K562 (cell line): ENCODE results near the gene MARS1. TPM values are rescaled to one million over a fixed set of nuclear protein-coding genes. Genes with fewer than 3 reads are reported as not detected.
A peak's percentile ranks its signal among the peaks of the same experiment; 100 is the strongest.

Experiments
- BRD4 ChIP-seq: fragments of 200-600 bp; sonication (generic); IDR thresholded peaks from 2 replicates; pipeline ENCODE4 v1.6.1; 2017; ENCODE audit warnings: inconsistent platforms
- CREM ChIP-seq: IDR thresholded peaks from 2 replicates; pipeline ENCODE4 v1.6.1; 2014; ENCODE audit warnings: antibody characterized with exemption, low read depth
- CXXC5 ChIP-seq: fragments of 250-450 bp; sonication (Bioruptor Pico); IDR thresholded peaks from 2 replicates; pipeline ENCODE4 v1.8.0; 2022; ENCODE audit warnings: inconsistent platforms, mild to moderate bottlenecking, moderate library complexity
- EP300 ChIP-seq: IDR thresholded peaks from 2 replicates; pipeline ENCODE4 v1.6.1; 2012; ENCODE audit warnings: low read length, improper control_type of control experiment
- ESRRB ChIP-seq: fragments of 250-450 bp; sonication (Bioruptor Pico); IDR thresholded peaks from 2 replicates; pipeline ENCODE4 v1.5.0; 2020; ENCODE audit warnings: mild to moderate bottlenecking, moderate library complexity, borderline replicate concordance
- EZH2 ChIP-seq: IDR thresholded peaks from 2 replicates; pipeline ENCODE4 v1.6.1; 2012; ENCODE audit warnings: low read depth, mild to moderate bottlenecking, inconsistent platforms, low read length, borderline replicate concordance
- HLTF ChIP-seq: fragments of 450-650 bp; IDR thresholded peaks from 2 replicates; pipeline ENCODE4 v1.6.1; 2016
- JUNB ChIP-seq: fragments of 450-650 bp; formaldehyde crosslinking; conservative IDR thresholded peaks from 2 replicates; pipeline ENCODE4 v1.4.0; 2020; ENCODE audit warnings: mild to moderate bottlenecking
- KLF1 ChIP-seq: fragments of 450-650 bp; IDR thresholded peaks from 2 replicates; pipeline ENCODE4 v1.6.1; 2016; ENCODE audit warnings: missing genetic modification characterization, missing compliant biosample characterization
- LEF1 ChIP-seq: fragments of 450-650 bp; IDR thresholded peaks from 2 replicates; pipeline ENCODE4 v1.6.1; 2016; ENCODE audit warnings: mild to moderate bottlenecking
- MTA2 ChIP-seq: fragments of 450-650 bp; IDR thresholded peaks from 2 replicates; pipeline ENCODE4 v1.6.1; 2016; ENCODE audit warnings: low read depth
- NFRKB ChIP-seq: fragments of 450-650 bp; IDR thresholded peaks from 2 replicates; pipeline ENCODE4 v1.6.1; 2016; ENCODE audit warnings: low read depth
- POU5F1 ChIP-seq: fragments of 150-350 bp; IDR thresholded peaks from 2 replicates; pipeline ENCODE4 v1.6.1; 2014; ENCODE audit warnings: borderline replicate concordance, low read length, low read depth, mild to moderate bottlenecking; ENCODE audit not compliant: partially characterized antibody
- RAD51 ChIP-seq: fragments of 450-650 bp; IDR thresholded peaks from 2 replicates; pipeline ENCODE4 v1.7.1; 2016; ENCODE audit warnings: low read depth, mild to moderate bottlenecking, borderline replicate concordance
- SMARCE1 ChIP-seq: fragments of 450-650 bp; IDR thresholded peaks from 2 replicates; pipeline ENCODE4 v1.7.1; 2016; ENCODE audit warnings: mild to moderate bottlenecking
- TEAD4 ChIP-seq, 2 experiments: sonication (generic) in 1 of 2; formaldehyde crosslinking in 1 of 2; IDR thresholded peaks; 2 replicates each; pipeline versions ENCODE4 v1.6.1 to v1.8.0; 2012 to 2022; ENCODE audit warnings: borderline replicate concordance in 1 of 2, inconsistent platforms in 1 of 2, low read length in 1 of 2, mild to moderate bottlenecking in 1 of 2, missing genetic modification reagents in 1 of 2
- TGIF2 ChIP-seq: sonication (generic); formaldehyde crosslinking; IDR thresholded peaks from 2 replicates; pipeline ENCODE4 v1.8.1; 2022; ENCODE audit warnings: mild to moderate bottlenecking, missing genetic modification reagents, moderate library complexity
- WHSC1 ChIP-seq: IDR thresholded peaks from one replicate; pipeline ENCODE4 v1.6.1; 2012; ENCODE audit warnings: low read length, control low read depth, inconsistent platforms
- ZBTB7A ChIP-seq: IDR thresholded peaks from 2 replicates; pipeline ENCODE4 v1.6.1; 2011; ENCODE audit warnings: low read depth, mild to moderate bottlenecking, low read length, moderate library complexity, borderline replicate concordance; ENCODE audit not compliant: control insufficient read depth
- ZNF212 ChIP-seq: fragments of 450-650 bp; formaldehyde crosslinking; IDR thresholded peaks from 2 replicates; pipeline ENCODE4 v1.4.0; 2020; ENCODE audit warnings: mild to moderate bottlenecking
- polyA plus RNA-seq, 8 experiments: library from polyadenylated mRNA; depleted of rRNA in 4 of 8; stranded (reverse) in 5 of 8; unstranded in 3 of 8; fragments of >200 nt; fragmentation: Nextera tagmentation in 2 of 8; fragmentation: Illumina TruSeq in 1 of 8; extraction: Ambion mirVana in 2 of 8; extraction: Trizol in 1 of 8; gene quantifications; 2 replicates each; pipeline versions ENCODE4 v1.2.1 to v1.2.3, GENCODE V29; 2011 to 2014; ENCODE audit warnings: inconsistent platforms in 1 of 8, missing spikeins in 1 of 8
- total RNA-seq, 7 experiments: library from RNA; depleted of rRNA in 6 of 7; stranded (reverse); fragments of >200 nt in 6 of 7; fragmentation: Illumina TruSeq in 2 of 7; extraction: Trizol in 2 of 7; gene quantifications; 2 replicates each; pipeline versions ENCODE4 v1.2.1 to v1.2.3, GENCODE V29; 2011 to 2021; ENCODE audit warnings: low replicate concordance in 1 of 7
- TF ChIP-seq, protein P1 (sequence below): fragments of 200-800 bp; sonication (Bioruptor generic); IDR thresholded peaks from 2 replicates; pipeline ENCODE4 v1.6.1; 2017; ENCODE audit warnings: missing genetic modification characterization, missing compliant biosample characterization
- TF ChIP-seq, protein P2 (sequence below): sonication (generic); formaldehyde crosslinking; IDR thresholded peaks from 2 replicates; pipeline ENCODE4 v1.8.0; 2022; ENCODE audit warnings: mild to moderate bottlenecking, missing genetic modification reagents, borderline replicate concordance
- TF ChIP-seq, protein P3 (sequence below): fragments of 450-650 bp; IDR thresholded peaks from 2 replicates; pipeline ENCODE4 v1.6.1; 2018; ENCODE audit not compliant: partially characterized antibody

The MARS1 gene
- total and polyA plus RNA-seq, 9 of the 15 experiments (the other 6 are each of a cell fraction or from before 2014, with no cell fraction given), result 117 to 382 (median 220) TPM

DNA sequence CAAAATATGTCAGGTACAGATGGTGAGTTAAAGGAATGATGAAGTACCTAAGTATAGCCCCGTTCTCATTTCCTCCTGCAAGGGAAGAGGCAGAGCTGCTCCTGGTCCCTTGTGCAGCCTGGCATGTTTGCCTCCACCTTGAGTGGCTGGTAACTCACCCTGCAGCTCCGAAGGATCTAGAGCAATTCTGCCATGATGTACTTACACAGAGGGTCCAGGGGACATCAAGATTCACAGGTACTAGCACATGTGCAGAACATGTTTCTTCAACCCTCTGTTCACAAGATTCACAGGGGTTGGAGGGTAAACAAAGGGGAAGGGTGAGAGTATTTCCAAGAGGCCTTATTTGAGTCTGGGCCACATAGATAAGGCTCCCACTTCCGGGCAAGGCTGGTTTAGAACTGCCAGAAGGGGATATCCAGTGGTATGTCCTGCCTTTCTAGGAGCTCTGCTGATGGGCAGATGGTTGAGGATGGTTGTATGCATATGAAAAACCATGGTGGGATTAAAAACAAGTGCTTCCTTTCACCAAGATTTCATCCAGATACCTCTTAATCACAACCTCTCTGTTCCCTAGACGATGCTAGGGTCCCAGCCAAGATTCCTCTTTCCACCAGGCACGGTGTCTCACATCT is 51.4 kb downstream of the MARS1 start (continued):
- TF ChIP-seq, protein P1, sequence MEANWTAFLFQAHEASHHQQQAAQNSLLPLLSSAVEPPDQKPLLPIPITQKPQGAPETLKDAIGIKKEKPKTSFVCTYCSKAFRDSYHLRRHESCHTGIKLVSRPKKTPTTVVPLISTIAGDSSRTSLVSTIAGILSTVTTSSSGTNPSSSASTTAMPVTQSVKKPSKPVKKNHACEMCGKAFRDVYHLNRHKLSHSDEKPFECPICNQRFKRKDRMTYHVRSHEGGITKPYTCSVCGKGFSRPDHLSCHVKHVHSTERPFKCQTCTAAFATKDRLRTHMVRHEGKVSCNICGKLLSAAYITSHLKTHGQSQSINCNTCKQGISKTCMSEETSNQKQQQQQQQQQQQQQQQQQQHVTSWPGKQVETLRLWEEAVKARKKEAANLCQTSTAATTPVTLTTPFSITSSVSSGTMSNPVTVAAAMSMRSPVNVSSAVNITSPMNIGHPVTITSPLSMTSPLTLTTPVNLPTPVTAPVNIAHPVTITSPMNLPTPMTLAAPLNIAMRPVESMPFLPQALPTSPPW (CRISPR knock-in tag), result peak; percentile 63
- peak; percentile 92 for TF ChIP-seq SMARCE1
- TF ChIP-seq RAD51, result no peak
- TF ChIP-seq HLTF, result 0 out of 2 replicates have a peak, but pooled peaks have one; percentile 40
- no peak for TF ChIP-seq ESRRB
- 0 out of 2 replicates have a peak, but pooled peaks have one; percentile 17 for TF ChIP-seq ZNF212 (CRISPR knock-in tag)
- no peak for TF ChIP-seq TGIF2 (CRISPR knock-in tag)
- TF ChIP-seq CREM, result 0 out of 2 replicates have a peak, but pooled peaks have one; percentile 38
- TF ChIP-seq CXXC5 (CRISPR knock-in tag), result peak; percentile 59
- no peak for TF ChIP-seq WHSC1
- no peak for TF ChIP-seq POU5F1
- TF ChIP-seq LEF1, result peak; percentile 92
- 0 out of 2 replicates have a peak, but pooled peaks have one; percentile 46 for TF ChIP-seq NFRKB
- TF ChIP-seq MTA2, result peak; percentile 91
- peak; percentile 94 for TF ChIP-seq EP300
- TF ChIP-seq, protein P2, sequence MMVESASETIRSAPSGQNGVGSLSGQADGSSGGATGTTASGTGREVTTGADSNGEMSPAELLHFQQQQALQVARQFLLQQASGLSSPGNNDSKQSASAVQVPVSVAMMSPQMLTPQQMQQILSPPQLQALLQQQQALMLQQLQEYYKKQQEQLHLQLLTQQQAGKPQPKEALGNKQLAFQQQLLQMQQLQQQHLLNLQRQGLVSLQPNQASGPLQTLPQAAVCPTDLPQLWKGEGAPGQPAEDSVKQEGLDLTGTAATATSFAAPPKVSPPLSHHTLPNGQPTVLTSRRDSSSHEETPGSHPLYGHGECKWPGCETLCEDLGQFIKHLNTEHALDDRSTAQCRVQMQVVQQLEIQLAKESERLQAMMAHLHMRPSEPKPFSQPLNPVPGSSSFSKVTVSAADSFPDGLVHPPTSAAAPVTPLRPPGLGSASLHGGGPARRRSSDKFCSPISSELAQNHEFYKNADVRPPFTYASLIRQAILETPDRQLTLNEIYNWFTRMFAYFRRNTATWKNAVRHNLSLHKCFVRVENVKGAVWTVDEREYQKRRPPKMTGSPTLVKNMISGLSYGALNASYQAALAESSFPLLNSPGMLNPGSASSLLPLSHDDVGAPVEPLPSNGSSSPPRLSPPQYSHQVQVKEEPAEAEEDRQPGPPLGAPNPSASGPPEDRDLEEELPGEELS (CRISPR knock-in tag), result 0 out of 2 replicates have a peak, but pooled peaks have one; percentile 11
- no peak for TF ChIP-seq KLF1 (tag)
- TF ChIP-seq TEAD4 (IDR thresholded peaks at IDR 0.05; ENCODE audit: low read length), result peak; percentile 96
- TF ChIP-seq TEAD4 (CRISPR knock-in tag; IDR thresholded peaks at IDR 0.05; ENCODE audit: borderline replicate concordance), result no peak
- no peak for TF ChIP-seq EZH2
- TF ChIP-seq, protein P3, sequence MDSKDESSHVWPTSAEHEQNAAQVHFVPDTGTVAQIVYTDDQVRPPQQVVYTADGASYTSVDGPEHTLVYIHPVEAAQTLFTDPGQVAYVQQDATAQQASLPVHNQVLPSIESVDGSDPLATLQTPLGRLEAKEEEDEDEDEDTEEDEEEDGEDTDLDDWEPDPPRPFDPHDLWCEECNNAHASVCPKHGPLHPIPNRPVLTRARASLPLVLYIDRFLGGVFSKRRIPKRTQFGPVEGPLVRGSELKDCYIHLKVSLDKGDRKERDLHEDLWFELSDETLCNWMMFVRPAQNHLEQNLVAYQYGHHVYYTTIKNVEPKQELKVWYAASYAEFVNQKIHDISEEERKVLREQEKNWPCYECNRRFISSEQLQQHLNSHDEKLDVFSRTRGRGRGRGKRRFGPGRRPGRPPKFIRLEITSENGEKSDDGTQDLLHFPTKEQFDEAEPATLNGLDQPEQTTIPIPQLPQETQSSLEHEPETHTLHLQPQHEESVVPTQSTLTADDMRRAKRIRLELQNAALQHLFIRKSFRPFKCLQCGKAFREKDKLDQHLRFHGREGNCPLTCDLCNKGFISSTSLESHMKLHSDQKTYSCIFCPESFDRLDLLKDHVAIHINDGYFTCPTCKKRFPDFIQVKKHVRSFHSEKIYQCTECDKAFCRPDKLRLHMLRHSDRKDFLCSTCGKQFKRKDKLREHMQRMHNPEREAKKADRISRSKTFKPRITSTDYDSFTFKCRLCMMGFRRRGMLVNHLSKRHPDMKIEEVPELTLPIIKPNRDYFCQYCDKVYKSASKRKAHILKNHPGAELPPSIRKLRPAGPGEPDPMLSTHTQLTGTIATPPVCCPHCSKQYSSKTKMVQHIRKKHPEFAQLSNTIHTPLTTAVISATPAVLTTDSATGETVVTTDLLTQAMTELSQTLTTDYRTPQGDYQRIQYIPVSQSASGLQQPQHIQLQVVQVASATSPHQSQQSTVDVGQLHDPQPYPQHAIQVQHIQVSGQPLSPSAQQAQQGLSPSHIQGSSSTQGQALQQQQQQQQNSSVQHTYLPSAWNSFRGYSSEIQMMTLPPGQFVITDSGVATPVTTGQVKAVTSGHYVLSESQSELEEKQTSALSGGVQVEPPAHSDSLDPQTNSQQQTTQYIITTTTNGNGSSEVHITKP, result peak; percentile 92
- TF ChIP-seq ZBTB7A, result 0 out of 2 replicates have a peak, but pooled peaks have one; percentile 61
- no peak for TF ChIP-seq BRD4
- TF ChIP-seq JUNB (CRISPR knock-in tag), result no peak
